ENCODE measurements around the gene KRTAP5-9. TPM values are rescaled to one million over a fixed set of nuclear protein-coding genes. Genes with fewer than 3 reads are reported as not detected.

Gene KRTAP5-9
- total and polyA plus RNA-seq, 9 of the 15 experiments (the other 6 are each of a cell fraction or from before 2014, with no cell fraction given): not detected

DNA sequence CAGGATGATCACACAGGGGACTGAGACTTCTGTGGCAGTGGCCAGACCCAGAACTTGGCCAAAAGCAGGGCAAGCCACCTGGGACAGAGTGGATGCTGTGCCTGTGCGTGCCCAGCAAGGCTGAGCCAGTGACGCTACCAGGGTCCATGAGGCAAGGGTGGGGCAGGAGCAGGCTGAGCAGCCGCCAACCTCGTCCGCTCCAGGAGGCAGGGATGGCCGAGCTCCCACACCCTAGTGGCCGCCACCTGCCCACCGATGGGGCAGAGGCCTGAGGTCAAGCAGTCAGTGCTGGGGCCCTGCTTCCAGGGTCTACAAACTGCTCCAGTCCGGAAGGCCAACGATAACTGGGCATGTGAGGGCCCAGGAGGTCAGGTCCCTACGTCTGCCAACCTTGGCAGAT lies 7.3 kb downstream of the KRTAP5-9 start:
- Histone ChIP-seq H3K36me3 (ENCODE audit: control insufficient read depth, insufficient read depth, low read length) (no peaks in the 10 kb centered on the region), H4K20me1 (replicated peaks; ENCODE audit: control insufficient read depth, insufficient read depth, low read length) (no peaks in the 10 kb centered on the region), H3K4me3 (no peak overlapping the region), H3K4me1 (replicated peaks in 1 of 2; ENCODE audit: control insufficient read depth in 2 of 2, insufficient read depth in 2 of 2, low read length in 2 of 2) (peaks cover 0 to 3% of the 10 kb centered on the region in 2 experiments; a peak in 1 of 5 replicates), H3K79me2 (ENCODE audit: control insufficient read depth, insufficient read depth, low read length) (no peaks in the 10 kb centered on the region), H3K9ac (ENCODE audit: insufficient read depth in 1 of 2, low read depth in 2 of 2, low read length in 2 of 2) (no peak overlapping the region), H3K9me3 (replicated peaks; ENCODE audit: control insufficient read depth, insufficient read depth, low read depth, low read length) (no peaks in the 10 kb centered on the region), H2AFZ (ENCODE audit: low read depth, low read length) (no peak overlapping the region), H3K27ac (ENCODE audit: extremely low read depth, low read depth, low read length) (no peak overlapping the region), H3K9me1 (ENCODE audit: control insufficient read depth, insufficient read depth, low read length) (no peaks in the 10 kb centered on the region), H3K4me2 (ENCODE audit: insufficient read depth, low read length) (no peak overlapping the region), H3K27me3 (ENCODE audit: control insufficient read depth in 2 of 2, insufficient read depth in 2 of 2, low read length in 2 of 2) (peaks cover 3 to 26% of the 10 kb centered on the region in 2 experiments; a peak in 3 of 5 replicates)
- intact Hi-C loops (cut with micrococcal nuclease) (no loop called here), in situ Hi-C loops (cut with MboI) (no loop called here)
- POLR2A ChIA-PET: no interaction called here
- DNase-seq (ENCODE audit: extremely low read depth in 1 of 4, low spot score in 3 of 4) (no peak), ATAC-seq (no peak), FAIRE-seq (no peak)
- no TSS peak for BruUV-seq (replicated peaks)
- TF ChIP-seq BRF1 (IDR thresholded peaks at IDR 0.05; ENCODE audit: borderline replicate concordance, extremely low read depth, insufficient read length): no peak
- TF ChIP-seq, protein P1, sequence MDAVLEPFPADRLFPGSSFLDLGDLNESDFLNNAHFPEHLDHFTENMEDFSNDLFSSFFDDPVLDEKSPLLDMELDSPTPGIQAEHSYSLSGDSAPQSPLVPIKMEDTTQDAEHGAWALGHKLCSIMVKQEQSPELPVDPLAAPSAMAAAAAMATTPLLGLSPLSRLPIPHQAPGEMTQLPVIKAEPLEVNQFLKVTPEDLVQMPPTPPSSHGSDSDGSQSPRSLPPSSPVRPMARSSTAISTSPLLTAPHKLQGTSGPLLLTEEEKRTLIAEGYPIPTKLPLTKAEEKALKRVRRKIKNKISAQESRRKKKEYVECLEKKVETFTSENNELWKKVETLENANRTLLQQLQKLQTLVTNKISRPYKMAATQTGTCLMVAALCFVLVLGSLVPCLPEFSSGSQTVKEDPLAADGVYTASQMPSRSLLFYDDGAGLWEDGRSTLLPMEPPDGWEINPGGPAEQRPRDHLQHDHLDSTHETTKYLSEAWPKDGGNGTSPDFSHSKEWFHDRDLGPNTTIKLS (IDR thresholded peaks at IDR 0.05; ENCODE audit: borderline replicate concordance, low read depth): no peak
- CTCF ChIA-PET (ENCODE audit: low intra/inter-chr PET ratio): no interaction called here
- 5% methylated on average over 11 of the region's 11 CpGs for WGBS (ENCODE audit: insufficient coverage, low coverage, missing lambda C conversion rate)

DNA sequence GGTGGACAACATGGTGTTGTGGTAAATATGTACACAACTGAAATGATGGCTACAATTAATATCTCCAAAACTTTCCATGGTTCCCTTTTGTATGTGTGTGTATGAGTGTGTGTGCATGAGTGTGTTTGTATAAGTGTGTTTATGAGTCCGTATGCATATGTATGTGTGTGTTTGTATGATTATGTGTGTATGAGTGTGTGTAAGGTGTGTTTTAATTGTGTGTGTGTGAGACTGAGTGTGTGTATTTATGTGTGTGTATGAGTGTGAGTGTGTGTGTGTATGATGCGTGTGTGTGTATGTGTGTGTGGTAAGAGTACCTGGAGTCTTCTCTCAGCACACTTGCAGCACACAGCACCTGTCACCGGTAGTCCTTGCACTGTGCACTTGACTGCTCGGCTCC lies 7.8 kb downstream of the KRTAP5-9 start:
- Histone ChIP-seq H4K20me1 (replicated peaks; ENCODE audit: control insufficient read depth, insufficient read depth, low read length) (no peaks in the 10 kb centered on the region), H3K9me3 (replicated peaks; ENCODE audit: control insufficient read depth, insufficient read depth, low read depth, low read length) (no peaks in the 10 kb centered on the region), H3K9ac (ENCODE audit: insufficient read depth in 1 of 2, low read depth in 2 of 2, low read length in 2 of 2) (no peak overlapping the region), H3K79me2 (ENCODE audit: control insufficient read depth, insufficient read depth, low read length) (no peaks in the 10 kb centered on the region), H3K4me3 (no peak overlapping the region), H3K4me2 (ENCODE audit: insufficient read depth, low read length) (no peak overlapping the region), H3K9me1 (ENCODE audit: control insufficient read depth, insufficient read depth, low read length) (no peaks in the 10 kb centered on the region), H3K27me3 (ENCODE audit: control insufficient read depth in 2 of 2, insufficient read depth in 2 of 2, low read length in 2 of 2) (peaks cover 3 to 26% of the 10 kb centered on the region in 2 experiments; a peak in 3 of 5 replicates), H3K4me1 (replicated peaks in 1 of 2; ENCODE audit: control insufficient read depth in 2 of 2, insufficient read depth in 2 of 2, low read length in 2 of 2) (peaks cover 0 to 3% of the 10 kb centered on the region in 2 experiments; a peak in 1 of 5 replicates), H3K27ac (ENCODE audit: extremely low read depth, low read depth, low read length) (no peak overlapping the region), H2AFZ (ENCODE audit: low read depth, low read length) (no peak overlapping the region), H3K36me3 (ENCODE audit: control insufficient read depth, insufficient read depth, low read length) (no peaks in the 10 kb centered on the region)
- ATAC-seq: no peak
- ChIA-PET POLR2A (no interaction called here), CTCF (ENCODE audit: low intra/inter-chr PET ratio) (no interaction called here)
- no peak for FAIRE-seq
- intact Hi-C loops (cut with micrococcal nuclease): no loop called here
- 8% methylated on average over 4 of the region's 4 CpGs for WGBS (ENCODE audit: insufficient coverage, low coverage, missing lambda C conversion rate)
- BruUV-seq (replicated peaks): no TSS peak
- no peak for DNase-seq (ENCODE audit: extremely low read depth in 1 of 4, low spot score in 3 of 4)
- in situ Hi-C loops (cut with MboI): no loop called here
- TF ChIP-seq, protein P2, sequence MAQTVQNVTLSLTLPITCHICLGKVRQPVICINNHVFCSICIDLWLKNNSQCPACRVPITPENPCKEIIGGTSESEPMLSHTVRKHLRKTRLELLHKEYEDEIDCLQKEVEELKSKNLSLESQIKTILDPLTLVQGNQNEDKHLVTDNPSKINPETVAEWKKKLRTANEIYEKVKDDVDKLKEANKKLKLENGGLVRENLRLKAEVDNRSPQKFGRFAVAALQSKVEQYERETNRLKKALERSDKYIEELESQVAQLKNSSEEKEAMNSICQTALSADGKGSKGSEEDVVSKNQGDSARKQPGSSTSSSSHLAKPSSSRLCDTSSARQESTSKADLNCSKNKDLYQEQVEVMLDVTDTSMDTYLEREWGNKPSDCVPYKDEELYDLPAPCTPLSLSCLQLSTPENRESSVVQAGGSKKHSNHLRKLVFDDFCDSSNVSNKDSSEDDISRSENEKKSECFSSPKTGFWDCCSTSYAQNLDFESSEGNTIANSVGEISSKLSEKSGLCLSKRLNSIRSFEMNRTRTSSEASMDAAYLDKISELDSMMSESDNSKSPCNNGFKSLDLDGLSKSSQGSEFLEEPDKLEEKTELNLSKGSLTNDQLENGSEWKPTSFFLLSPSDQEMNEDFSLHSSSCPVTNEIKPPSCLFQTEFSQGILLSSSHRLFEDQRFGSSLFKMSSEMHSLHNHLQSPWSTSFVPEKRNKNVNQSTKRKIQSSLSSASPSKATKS (CRISPR knock-in tag; IDR thresholded peaks at IDR 0.05): no peak
